Left renal cortex interstitium (tissue), 4 donors: ENCODE measurements around the gene TMEM204. TPM values are rescaled to one million over a fixed set of nuclear protein-coding genes. Genes with fewer than 3 reads are reported as not detected.

Experiments used
- DNase-seq, 4 donors: peaks; one replicate each; pipeline ENCODE4 v3.0.0-alpha.2; 2013; ENCODE audit warnings: low read depth in 4 of 4, low spot score in 2 of 4, missing footprints in 1 of 4
- polyA plus RNA-seq, 4 donors: library from polyadenylated mRNA; unstranded; fragments of 120-200 nt; gene quantifications; one replicate each; pipeline ENCODE4 v1.2.1, GENCODE V29; 2013; ENCODE audit not compliant: insufficient read length in 4 of 4

The TMEM204 gene
- polyA plus RNA-seq, 4 donors = 19.2 to 34.6 (median 22.6) TPM

- no peak for DNase-seq
Observed at GRCh38 chr16:1536601-1537000, 3.1 kb downstream of the TMEM204 start.

- no peak for DNase-seq
Observed at GRCh38 chr16:1537138-1537577, 3.7 kb downstream of the TMEM204 start.

GRCh38 chr16:1537763-1538289 is 4.4 kb downstream of the TMEM204 start:
- DNase-seq = no peak

GRCh38 chr16:1538804-1539520 is 5.5 kb downstream of the TMEM204 start:
- no peak for DNase-seq

- no peak for DNase-seq
Observed at GRCh38 chr16:1539720-1540555, 6.5 kb downstream of the TMEM204 start.

GRCh38 chr16:1540556-1540855 is 7.0 kb downstream of the TMEM204 start:
- no peak for DNase-seq

- DNase-seq = no peak
Observed at GRCh38 chr16:1541293-1542165, 8.1 kb downstream of the TMEM204 start.

GRCh38 chr16:1542166-1542500 is 8.7 kb downstream of the TMEM204 start:
- no peak for DNase-seq

GRCh38 chr16:1542533-1542932 is 9.1 kb downstream of the TMEM204 start:
- DNase-seq = no peak

GRCh38 chr16:1543085-1543896 is 9.8 kb downstream of the TMEM204 start:
- DNase-seq = no peak

- DNase-seq = no peak
Observed at GRCh38 chr16:1545044-1546040, 11.9 kb downstream of the TMEM204 start.

- DNase-seq = no peak
Observed at GRCh38 chr16:1546430-1546829, 13.0 kb downstream of the TMEM204 start.

- no peak for DNase-seq
Observed at GRCh38 chr16:1548233-1548632, 14.8 kb downstream of the TMEM204 start.

- no peak for DNase-seq
Observed at GRCh38 chr16:1548727-1549126, 15.3 kb downstream of the TMEM204 start.

- no peak for DNase-seq
Observed at GRCh38 chr16:1550069-1550468, 16.6 kb downstream of the TMEM204 start.

- DNase-seq = no peak
Observed at GRCh38 chr16:1550696-1551095, 17.2 kb downstream of the TMEM204 start.

- no peak for DNase-seq
Observed at GRCh38 chr16:1551166-1551565, 17.7 kb downstream of the TMEM204 start.

GRCh38 chr16:1552129-1552528 is 18.7 kb downstream of the TMEM204 start:
- DNase-seq = no peak
